Renal cortex interstitium (tissue), 11 donors: ENCODE data around the gene NKD1. TPM values are rescaled to one million over a fixed set of nuclear protein-coding genes. Genes with fewer than 3 reads are reported as not detected.
A peak's percentile ranks its signal among the peaks of the same experiment; 100 is the strongest.

ENCODE experiments used
- DNase-seq, 11 donors: peaks; one replicate each; pipeline ENCODE4 v3.0.0-alpha.2; 2013; ENCODE audit warnings: low read depth in 9 of 11, low spot score in 4 of 11; ENCODE audit errors: extremely low read depth in 1 of 11
- polyA plus RNA-seq, 3 donors: library from polyadenylated mRNA; unstranded; fragments of 120-200 nt; gene quantifications; one replicate each; pipeline ENCODE4 v1.2.1, GENCODE V29; 2013; ENCODE audit not compliant: insufficient read length in 3 of 3

NKD1 gene
- polyA plus RNA-seq, 3 donors, result 10.6 to 13.5 (median 11.8) TPM

DNA sequence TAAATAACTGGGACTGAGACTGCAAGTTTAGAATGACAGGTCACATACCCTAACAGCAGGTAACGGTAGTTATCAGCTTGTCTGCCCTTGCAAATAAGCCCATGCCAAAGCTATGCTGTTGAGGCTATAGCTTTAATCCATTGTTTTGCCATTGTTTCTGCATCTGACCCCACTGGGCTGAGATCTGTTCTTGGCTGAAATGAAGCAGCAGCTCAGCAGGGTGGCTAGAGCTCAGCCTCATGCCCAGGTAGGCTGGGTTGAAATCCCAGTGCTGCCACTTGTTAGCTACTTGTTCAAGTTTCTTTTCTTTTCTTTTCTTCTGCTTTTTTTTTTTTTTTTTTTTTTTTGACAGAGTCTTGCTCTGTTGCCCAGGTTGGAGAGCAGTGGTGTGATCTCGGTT, 40.1 kb downstream of the NKD1 start:
- DNase-seq, result no peak

DNA sequence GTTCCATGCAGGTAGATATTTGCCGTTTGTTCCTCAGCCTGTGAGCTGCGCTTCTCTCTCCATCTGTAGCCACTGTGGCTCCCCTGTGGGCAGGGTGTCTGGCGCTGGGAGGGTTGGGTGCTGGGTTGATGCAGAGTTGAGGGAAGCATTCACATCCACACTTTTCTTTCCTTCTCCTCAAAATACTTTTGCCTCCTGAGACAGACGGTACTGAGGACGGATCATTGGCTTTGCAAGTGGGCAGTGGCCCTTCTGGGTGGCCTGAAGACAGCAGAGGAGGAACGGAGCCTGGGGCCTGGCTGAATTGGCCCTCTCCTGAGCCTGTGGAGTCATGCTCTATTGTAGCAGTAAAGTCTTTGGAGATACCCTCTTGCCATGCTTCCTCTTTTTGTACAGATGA, 43.0 kb downstream of the NKD1 start:
- no peak for DNase-seq

GRCh38 chr16:50591800-50592771, 43.9 kb downstream of the NKD1 start:
- DNase-seq, result peak in 6 of 11 donors; percentile 67 to 83 (median 78)

DNA sequence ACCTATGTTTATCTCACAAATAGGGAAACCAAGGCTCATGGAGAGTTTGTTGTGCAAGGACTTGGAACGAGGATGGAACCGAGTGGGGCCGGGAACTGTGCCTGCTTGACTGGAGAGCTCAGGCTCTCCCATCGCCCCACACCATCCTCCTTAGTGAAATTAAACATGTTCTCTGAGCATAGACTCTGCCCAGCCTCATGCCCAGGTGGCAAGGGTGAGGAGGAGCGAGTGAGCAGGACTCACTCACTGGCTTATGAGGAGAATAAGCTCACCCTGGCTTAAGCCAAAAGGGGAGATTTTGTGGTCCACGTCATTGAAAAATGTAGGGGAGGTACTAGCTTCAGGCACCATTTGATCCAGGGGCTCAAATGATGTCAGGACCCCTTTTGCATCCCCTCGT, 44.8 kb downstream of the NKD1 start:
- no peak for DNase-seq

DNA sequence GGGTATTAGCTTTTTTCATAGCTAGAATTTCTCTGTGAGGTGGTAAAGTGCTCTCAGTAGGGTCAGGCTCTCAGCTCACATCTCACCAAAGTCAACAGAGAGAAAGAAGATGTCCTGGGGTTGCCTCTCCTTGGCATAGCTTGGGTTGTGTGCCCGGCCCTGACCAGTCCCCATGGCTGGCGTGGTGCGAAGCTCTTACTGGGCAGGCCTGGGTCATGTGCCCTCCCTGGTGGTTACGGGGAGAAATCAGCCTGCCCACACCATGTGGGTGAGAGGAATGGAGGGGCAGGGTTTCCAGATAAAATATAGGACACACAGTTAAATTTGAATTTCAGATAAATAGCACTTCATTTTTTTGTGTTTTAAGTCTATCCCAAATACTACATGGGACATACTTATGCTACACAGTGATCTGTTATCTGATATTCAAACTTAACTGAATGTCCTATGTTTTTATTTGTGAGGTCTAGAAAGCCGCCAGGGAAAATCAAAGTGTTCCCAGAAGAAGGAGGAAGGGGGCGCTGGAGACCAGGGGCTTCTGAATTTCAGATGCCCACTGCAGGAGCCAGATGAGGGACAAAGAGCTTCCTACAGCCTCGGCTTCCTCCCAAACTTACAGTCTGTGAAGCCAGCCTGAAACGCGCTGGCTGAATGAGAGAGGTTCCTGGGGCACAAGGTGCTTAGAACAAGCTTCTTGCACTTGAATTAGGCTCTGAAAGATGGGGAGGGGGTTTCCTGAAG, 45.4 kb downstream of the NKD1 start:
- DNase-seq, result no peak

- DNase-seq, result no peak
Measured at GRCh38 chr16:50594308-50595260, 46.4 kb downstream of the NKD1 start.

DNA sequence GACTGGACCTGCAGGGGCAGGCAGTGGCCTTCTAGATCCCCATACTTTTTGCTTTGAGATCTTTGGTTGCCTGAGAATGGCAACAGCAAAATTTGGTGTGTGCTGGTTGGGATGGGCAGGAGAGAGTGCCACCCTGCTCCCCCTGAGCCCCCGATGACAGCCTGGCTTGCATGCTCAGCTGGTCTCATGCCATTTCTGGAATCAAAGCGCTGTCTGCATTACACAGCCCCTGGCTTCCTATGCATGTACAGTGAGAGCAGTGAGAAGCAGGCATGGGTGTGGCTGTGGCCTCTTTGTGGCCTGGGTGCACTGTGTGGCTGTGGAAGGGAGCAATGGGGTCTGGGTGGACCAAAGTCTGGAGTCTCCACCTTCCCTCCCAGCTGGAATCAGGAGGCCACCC, 47.7 kb downstream of the NKD1 start:
- DNase-seq, result no peak

- DNase-seq, result no peak
Measured at GRCh38 chr16:50596762-50597450, 48.7 kb downstream of the NKD1 start.

DNA sequence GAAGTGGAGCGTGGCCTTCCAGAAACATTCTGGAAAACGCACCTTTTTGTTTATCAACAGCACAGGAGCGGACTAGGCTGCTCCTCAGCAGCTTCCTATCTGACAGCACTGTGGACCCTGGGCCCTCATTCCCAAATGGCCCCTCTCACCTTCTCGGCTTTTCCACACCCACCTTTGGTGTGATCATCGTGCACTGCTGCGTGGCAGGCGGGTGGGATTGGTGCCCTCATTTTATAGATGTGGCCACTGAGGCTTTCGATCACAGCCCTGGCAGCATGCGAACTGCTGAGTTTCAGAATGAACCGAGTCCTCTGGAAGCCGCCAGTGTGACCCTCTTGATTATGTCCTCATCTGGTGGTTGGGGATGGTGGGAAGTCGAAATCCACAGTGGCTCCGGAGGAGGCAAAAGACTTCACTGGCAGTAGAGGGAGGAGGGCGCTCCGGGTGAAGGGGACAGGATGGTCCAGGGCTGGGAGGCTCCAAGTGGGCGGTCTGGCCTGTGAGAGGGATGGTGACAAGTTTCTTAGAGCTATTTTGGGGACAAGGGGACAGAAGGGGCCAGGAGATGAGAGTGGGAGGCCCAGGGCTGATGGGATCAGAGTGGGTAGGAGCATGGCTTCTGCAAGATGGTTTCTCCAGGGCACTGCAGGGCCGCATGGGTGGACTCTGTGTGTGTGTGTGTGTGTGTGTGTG, 49.5 kb downstream of the NKD1 start:
- no peak for DNase-seq

DNA sequence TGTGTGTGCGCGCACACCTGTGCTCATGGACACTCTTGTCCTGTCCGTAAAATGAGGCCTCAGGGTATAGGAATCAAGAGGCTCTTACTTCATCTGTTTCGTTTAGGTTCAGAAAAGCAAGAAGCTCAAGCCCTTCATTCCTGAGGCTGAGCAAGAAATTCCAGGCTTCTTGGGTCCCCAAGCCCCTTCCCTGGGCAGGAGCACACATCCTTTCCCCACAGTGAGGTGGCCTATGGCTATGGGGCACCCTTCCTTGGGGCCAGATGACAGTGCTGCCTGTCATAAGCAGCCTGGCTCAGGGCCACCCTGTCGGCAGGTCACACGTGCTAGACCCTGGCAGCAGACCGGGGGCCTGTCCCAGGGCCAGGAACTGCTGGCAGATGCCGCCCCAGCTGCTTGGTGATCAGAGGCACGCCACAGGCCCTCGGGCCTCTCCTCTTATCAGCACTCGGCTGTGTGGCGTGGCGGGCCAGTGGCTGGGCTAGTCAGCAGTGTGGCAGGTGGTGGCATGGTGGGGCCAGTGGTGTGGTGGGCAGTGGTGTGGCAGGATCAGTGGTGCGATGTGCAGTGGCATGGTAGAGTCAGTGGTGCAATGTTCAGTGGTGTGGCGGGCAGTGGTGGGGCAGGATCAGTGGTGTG, 50.2 kb downstream of the NKD1 start:
- DNase-seq, result no peak

DNA sequence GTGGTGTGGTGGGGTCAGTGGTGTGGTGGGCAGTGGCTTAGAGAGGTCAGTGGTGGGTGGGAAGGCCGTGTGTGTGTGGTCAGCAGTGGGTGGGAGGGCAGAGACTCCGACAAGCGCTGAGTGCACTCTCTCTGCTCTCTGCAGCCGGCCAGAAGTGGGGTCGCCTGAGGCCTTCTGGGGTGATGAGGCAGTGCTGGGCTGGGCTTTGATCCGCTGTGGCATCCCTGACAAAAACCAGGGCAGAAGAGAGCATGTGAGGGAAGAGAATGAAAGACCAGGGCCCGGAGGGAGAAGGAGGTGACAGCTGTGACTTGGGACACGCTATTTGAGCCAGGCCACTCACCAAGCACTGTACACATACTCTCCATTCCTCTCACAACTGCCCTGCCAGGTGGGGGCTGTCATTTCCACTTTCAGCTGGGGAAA, 50.8 kb downstream of the NKD1 start:
- no peak for DNase-seq

- DNase-seq, result no peak
Measured at GRCh38 chr16:50599494-50599893, 51.3 kb downstream of the NKD1 start.

GRCh38 chr16:50600582-50601283, 52.5 kb downstream of the NKD1 start:
- DNase-seq, result no peak

DNA sequence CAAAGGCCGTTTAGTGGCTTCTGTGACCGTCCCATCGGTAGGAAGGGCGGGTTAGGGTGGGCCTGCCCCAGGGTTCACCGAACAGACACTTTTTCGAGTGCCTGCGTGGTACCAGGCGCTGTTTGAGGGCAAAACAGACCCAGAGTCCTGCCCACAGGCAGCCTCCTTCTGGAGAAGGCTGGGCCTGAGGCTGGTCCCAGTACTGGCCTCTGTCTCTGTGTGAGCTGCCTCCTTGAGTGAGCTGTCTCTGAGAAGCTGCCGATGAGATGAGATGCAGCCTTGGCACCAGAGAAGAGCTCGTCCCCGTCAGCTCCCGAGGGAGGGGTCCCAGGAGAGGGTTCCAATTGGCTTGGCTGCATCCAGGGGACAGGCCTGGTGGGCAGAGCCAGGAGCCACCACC, 53.1 kb downstream of the NKD1 start:
- no peak for DNase-seq

DNA sequence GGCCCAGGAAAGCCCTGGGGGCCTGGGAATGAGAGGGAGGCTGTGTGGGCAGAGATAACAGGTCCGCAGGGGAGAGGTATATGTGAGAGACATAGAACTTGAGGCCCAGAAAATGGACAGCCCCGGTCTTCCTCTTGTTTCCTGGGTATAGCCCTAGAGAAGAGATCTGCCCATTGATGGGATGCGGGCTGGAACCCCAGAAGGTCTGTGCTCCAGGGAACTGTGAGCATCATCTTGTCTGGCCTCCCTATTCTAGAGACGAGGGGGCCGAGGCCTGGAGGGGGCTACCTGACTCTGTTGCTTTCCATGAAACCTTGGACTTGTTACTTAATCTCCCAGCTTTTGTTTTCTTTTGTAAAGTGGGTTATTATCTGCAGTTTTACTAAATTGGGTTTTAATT, 53.9 kb downstream of the NKD1 start:
- DNase-seq, result no peak

DNA sequence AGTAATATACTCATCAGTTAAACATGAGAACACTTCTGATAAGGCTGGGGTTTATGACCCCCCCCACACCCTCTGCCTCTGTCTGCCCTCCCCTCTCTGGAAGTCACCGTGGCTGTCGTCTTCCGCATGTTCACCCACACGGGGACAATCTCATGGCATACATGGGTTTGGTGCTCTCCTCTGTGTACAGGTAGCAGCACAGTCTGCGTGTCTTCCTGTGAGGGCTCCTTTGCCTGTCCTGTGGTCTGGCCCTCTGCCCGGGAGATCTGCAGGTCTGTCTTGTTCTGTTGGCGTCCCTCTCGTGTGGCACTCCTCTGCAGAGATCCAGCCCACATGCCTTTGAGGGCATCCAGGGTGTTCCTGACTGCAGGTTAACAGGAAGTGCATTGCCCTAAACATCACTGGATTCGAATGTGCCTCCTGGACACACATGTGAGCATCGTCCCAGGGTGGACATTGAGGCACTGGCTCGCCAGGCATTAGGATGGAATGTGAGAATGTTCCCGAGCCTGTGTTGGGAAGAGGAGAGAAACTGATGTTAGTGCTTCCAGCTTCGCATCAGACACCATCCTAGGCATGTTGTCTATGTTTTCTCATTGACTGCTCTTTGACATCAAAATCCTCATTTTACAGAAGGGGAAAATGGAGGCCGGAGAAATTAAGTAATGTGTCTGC, 54.5 kb downstream of the NKD1 start:
- no peak for DNase-seq
